ENCODE results near the gene CATSPER3.

The CATSPER3 gene

GRCh38 chr5:134967607-134968006 lies at the start of gene CATSPER3:
Gene CATSPER3 (plus strand): TSS chr5:134967907. CDS start chr5:134967992, 85 bp downstream.
- no peak within 1 kb of the TSS for H3K4me3 ChIP-seq (ENCODE audit: low read depth, low read length)

DNA sequence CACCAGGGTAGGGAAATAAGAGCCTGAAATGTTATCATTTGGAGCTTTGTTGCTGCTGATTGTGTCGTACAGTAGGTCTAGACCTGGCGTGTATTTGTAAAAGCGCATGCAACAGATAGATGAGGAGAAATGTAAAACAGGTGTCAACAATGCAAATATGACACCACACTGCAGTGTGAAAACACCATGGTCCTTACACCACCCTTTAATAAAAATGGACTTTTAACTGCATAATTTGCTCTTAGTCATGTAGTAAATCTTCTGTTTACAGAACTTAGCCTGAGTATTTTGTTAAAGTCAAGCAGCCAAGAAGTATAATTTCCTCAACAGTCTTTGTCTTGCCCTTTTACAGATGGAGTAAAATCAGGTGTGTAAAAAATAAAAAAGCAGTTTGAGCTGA lies 48.8 kb upstream of the CATSPER3 start:
- Histone ChIP-seq H3K4me3 (ENCODE audit: low read depth, low read length) (no peak overlapping the region), H3K9ac (ENCODE audit: low read depth, low read length) (no peak overlapping the region), H3K27me3 (ENCODE audit: control insufficient read depth, insufficient read depth, low read length) (no peaks in the 10 kb centered on the region), H3K9me3 (ENCODE audit: control insufficient read depth, insufficient read depth, low read length) (no peaks in the 10 kb centered on the region), H3K4me1 (ENCODE audit: control insufficient read depth, insufficient read depth, low read length) (no peaks in the 10 kb centered on the region), H3K36me3 (ENCODE audit: control insufficient read depth, insufficient read depth, low read length) (peaks cover 3% of the 10 kb centered on the region)

More at GRCh38 chr5:134967607-134968006, at the start of gene CATSPER3:
- Histone ChIP-seq H3K9ac (ENCODE audit: low read depth, low read length) (no peak within 1 kb of the TSS), H3K27me3 (ENCODE audit: control insufficient read depth, insufficient read depth, low read length) (no peaks in the 10 kb centered on the region), H3K9me3 (ENCODE audit: control insufficient read depth, insufficient read depth, low read length) (no peaks in the 10 kb centered on the region), H3K36me3 (ENCODE audit: control insufficient read depth, insufficient read depth, low read length) (no peaks in the 10 kb centered on the region), H3K4me1 (ENCODE audit: control insufficient read depth, insufficient read depth, low read length) (no peaks in the 10 kb centered on the region)

DNA sequence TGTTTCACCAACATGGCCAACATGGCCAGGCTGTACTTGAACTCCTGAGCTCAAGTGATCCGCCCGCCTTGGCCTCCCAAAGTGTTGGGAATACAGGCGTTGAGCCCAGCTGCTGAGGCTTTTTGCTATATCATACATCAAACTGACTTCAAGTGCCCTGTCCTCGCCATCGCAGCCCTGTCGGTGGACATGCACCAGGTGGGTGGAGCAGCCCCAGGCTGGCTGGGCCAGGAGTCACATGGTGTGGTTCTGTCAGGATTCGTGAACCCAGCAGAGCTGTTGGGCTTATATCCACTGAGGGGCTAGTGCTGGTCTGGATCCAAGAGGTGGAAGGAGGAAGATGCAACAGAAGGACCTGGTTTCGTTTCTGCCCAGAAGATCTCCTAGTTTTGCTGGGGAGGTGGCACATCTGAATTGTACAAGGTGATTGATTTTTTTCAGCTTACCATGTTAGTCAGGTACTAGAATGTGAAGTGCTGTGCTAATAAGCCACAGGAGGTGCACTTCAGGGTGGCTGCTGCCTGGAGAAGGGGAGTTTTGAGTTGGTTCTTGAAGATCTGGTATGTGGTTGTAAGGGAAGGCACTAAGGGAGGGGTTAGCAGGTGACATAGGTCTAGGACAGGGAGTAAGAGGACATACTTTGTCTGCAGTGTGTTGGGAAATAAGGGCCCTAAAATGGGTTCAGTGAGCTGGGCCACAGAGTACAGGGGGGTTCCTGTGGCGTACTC lies 46.7 kb upstream of the CATSPER3 start:
- no peak overlapping the region for H3K4me3 ChIP-seq (ENCODE audit: low read depth, low read length)
- no peaks in the 10 kb centered on the region for H3K9me3 ChIP-seq (ENCODE audit: control insufficient read depth, insufficient read depth, low read length)
- peaks cover 3% of the 10 kb centered on the region for H3K36me3 ChIP-seq (ENCODE audit: control insufficient read depth, insufficient read depth, low read length)
- H3K9ac ChIP-seq (ENCODE audit: low read depth, low read length), result no peak overlapping the region
- H3K27me3 ChIP-seq (ENCODE audit: control insufficient read depth, insufficient read depth, low read length), result no peaks in the 10 kb centered on the region
- H3K4me1 ChIP-seq (ENCODE audit: control insufficient read depth, insufficient read depth, low read length), result no peaks in the 10 kb centered on the region

- H3K9ac ChIP-seq (ENCODE audit: low read depth, low read length), result no peak overlapping the region
- no peaks in the 10 kb centered on the region for H3K9me3 ChIP-seq (ENCODE audit: control insufficient read depth, insufficient read depth, low read length)
- H3K36me3 ChIP-seq (ENCODE audit: control insufficient read depth, insufficient read depth, low read length), result no peaks in the 10 kb centered on the region
- H3K4me1 ChIP-seq (ENCODE audit: control insufficient read depth, insufficient read depth, low read length), result no peaks in the 10 kb centered on the region
- H3K27me3 ChIP-seq (ENCODE audit: control insufficient read depth, insufficient read depth, low read length), result no peaks in the 10 kb centered on the region
- H3K4me3 ChIP-seq (ENCODE audit: low read depth, low read length), result no peak overlapping the region
Measured at GRCh38 chr5:134932508-134932907, 35.2 kb upstream of the CATSPER3 start.

DNA sequence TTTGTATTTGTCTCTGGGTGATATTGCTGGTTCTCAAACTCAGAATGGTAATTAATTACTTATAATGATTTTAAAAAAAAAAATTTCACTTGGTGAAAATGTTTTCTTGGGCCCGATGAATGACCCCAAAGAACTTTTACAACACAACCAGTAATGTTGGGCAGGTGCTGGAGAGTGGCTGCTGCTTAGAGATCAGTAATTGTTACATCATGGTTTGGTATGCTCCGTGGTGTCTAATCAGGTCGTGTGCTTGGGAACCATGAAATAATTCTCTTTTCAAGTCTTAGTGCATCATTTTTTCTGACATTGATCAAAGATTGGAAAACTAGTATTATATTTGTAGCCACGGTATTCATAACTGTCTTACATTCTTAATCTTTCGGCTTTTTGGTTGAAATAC lies 33.5 kb upstream of the CATSPER3 start:
- Histone ChIP-seq H3K4me3 (ENCODE audit: low read depth, low read length) (no peak overlapping the region), H3K27me3 (ENCODE audit: control insufficient read depth, insufficient read depth, low read length) (no peaks in the 10 kb centered on the region), H3K9me3 (ENCODE audit: control insufficient read depth, insufficient read depth, low read length) (no peaks in the 10 kb centered on the region), H3K36me3 (ENCODE audit: control insufficient read depth, insufficient read depth, low read length) (no peaks in the 10 kb centered on the region), H3K9ac (ENCODE audit: low read depth, low read length) (no peak overlapping the region), H3K4me1 (ENCODE audit: control insufficient read depth, insufficient read depth, low read length) (peaks cover 6% of the 10 kb centered on the region)

DNA sequence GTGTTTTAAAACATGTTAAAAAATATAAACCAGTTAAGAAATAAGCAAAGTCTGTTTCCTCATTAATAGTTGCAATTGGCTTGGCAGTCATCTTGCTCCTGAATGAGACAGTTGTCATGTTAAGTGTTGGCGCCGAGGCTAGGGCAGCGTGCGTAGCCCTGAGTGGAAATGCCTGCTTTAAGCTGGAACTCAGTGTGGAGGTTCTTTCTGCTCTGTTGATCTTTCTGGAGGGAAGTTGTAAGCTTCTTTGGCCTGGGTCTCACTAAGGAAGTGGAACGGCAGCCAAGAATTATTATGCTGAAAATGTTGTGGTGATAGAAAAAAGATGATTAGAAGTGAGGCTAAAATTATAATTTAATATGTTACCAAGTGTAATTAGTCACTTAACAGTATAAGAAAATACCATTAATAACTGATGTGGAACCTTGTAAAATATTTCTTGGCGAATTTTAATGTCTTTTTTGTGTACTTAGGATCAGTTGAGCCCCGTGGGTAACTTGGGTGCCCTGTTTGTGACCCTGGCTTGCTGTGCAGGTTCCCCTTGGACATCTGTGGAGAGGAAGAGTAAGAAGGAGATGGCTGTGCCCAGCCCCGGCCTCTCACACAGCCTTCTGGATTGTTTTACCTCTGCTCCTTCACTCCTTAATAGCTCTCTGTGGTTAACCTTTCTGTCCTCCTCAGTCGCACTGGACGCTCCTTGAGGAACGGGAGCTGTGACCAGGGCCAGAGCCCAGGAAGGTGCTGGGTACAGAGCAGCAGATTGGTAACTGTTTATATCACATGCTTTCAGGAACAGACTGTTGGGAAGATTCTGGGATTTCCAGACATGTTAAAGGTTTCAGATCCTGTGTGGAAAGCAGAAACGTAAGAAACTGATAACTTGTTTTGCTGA lies 31.8 kb upstream of the CATSPER3 start:
- Histone ChIP-seq H3K36me3 (ENCODE audit: control insufficient read depth, insufficient read depth, low read length) (no peaks in the 10 kb centered on the region), H3K27me3 (ENCODE audit: control insufficient read depth, insufficient read depth, low read length) (no peaks in the 10 kb centered on the region), H3K4me3 (ENCODE audit: low read depth, low read length) (no peak overlapping the region), H3K9me3 (ENCODE audit: control insufficient read depth, insufficient read depth, low read length) (no peaks in the 10 kb centered on the region), H3K9ac (ENCODE audit: low read depth, low read length) (no peak overlapping the region), H3K4me1 (ENCODE audit: control insufficient read depth, insufficient read depth, low read length) (peaks cover 6% of the 10 kb centered on the region)

DNA sequence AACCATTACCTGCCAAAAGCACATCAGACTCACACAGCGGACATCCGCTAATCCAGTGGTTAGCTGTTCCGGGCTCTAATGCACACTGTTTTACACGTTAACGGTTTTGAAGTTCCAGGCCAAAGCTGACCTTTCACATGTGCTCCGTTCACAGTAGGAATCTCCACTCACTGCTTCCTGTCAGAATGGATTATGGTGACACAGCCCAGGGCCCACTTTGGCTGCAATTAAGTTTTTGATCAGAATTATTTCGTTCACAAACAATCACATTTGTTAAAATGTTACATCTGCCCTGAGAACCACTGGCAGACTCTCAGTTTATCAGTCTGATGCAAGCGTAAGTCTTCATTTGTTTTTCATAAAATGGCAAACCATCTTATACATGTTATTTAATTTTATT lies 30.2 kb upstream of the CATSPER3 start:
- no peak overlapping the region for H3K9ac ChIP-seq (ENCODE audit: low read depth, low read length)
- H3K9me3 ChIP-seq (ENCODE audit: control insufficient read depth, insufficient read depth, low read length), result no peaks in the 10 kb centered on the region
- H3K4me3 ChIP-seq (ENCODE audit: low read depth, low read length), result no peak overlapping the region
- peaks cover 6% of the 10 kb centered on the region for H3K4me1 ChIP-seq (ENCODE audit: control insufficient read depth, insufficient read depth, low read length)
- H3K36me3 ChIP-seq (ENCODE audit: control insufficient read depth, insufficient read depth, low read length), result no peaks in the 10 kb centered on the region
- no peaks in the 10 kb centered on the region for H3K27me3 ChIP-seq (ENCODE audit: control insufficient read depth, insufficient read depth, low read length)

DNA sequence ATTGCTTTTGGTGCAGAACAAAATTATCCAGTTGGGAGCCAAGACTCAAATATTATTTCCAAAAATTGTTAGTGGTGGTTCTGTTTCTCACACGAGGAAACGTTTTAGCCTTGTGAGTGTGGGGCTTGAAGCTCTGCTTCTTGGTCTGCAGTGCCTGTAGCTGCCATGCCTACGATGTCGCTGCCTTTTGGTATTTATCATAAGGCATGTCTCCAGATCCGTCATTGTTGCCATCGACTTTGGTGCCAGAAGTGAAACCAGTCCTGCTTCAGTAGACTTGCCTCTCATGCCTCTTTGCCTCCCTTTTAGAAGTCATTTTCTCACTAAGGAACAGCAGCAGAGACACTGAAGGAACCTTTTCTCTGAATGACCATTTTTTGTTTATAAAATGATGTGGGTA lies 29.7 kb upstream of the CATSPER3 start:
- Histone ChIP-seq H3K36me3 (ENCODE audit: control insufficient read depth, insufficient read depth, low read length) (no peaks in the 10 kb centered on the region), H3K9ac (ENCODE audit: low read depth, low read length) (peak overlapping the region; percentile 47), H3K4me3 (ENCODE audit: low read depth, low read length) (no peak overlapping the region), H3K4me1 (ENCODE audit: control insufficient read depth, insufficient read depth, low read length) (peaks cover 6% of the 10 kb centered on the region), H3K27me3 (ENCODE audit: control insufficient read depth, insufficient read depth, low read length) (no peaks in the 10 kb centered on the region), H3K9me3 (ENCODE audit: control insufficient read depth, insufficient read depth, low read length) (no peaks in the 10 kb centered on the region)

- no peak overlapping the region for H3K9ac ChIP-seq (ENCODE audit: low read depth, low read length)
- H3K9me3 ChIP-seq (ENCODE audit: control insufficient read depth, insufficient read depth, low read length), result no peaks in the 10 kb centered on the region
- H3K4me1 ChIP-seq (ENCODE audit: control insufficient read depth, insufficient read depth, low read length), result peaks cover 6% of the 10 kb centered on the region
- no peak overlapping the region for H3K4me3 ChIP-seq (ENCODE audit: low read depth, low read length)
- H3K36me3 ChIP-seq (ENCODE audit: control insufficient read depth, insufficient read depth, low read length), result no peaks in the 10 kb centered on the region
- no peaks in the 10 kb centered on the region for H3K27me3 ChIP-seq (ENCODE audit: control insufficient read depth, insufficient read depth, low read length)
Measured at GRCh38 chr5:134939500-134939899, 28.2 kb upstream of the CATSPER3 start.

DNA sequence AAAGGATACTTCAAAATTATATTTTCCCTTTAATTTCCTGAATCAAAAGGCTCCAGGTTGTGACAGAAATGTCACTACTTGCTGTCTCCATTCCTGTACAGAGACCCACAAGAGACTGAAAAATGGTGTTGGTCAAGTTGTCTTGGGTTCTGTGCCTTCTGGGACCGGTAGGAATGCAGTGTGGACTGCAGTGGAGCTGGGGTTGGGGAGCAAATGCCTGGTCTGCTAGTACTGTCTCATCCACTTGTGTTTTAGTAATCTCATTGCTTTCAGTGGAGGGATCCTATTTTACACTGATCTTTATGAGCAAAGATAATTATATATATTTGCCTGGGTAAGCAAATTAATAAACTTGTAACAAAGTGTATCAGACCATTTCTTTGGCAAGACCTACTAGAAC lies 24.2 kb upstream of the CATSPER3 start:
- H3K9ac ChIP-seq (ENCODE audit: low read depth, low read length), result no peak overlapping the region

GRCh38 chr5:134944630-134945029 lies 23.1 kb upstream of the CATSPER3 start:
- Histone ChIP-seq H3K4me3 (ENCODE audit: low read depth, low read length) (no peak overlapping the region), H3K9me3 (ENCODE audit: control insufficient read depth, insufficient read depth, low read length) (no peaks in the 10 kb centered on the region), H3K27me3 (ENCODE audit: control insufficient read depth, insufficient read depth, low read length) (no peaks in the 10 kb centered on the region), H3K4me1 (ENCODE audit: control insufficient read depth, insufficient read depth, low read length) (no peaks in the 10 kb centered on the region), H3K36me3 (ENCODE audit: control insufficient read depth, insufficient read depth, low read length) (no peaks in the 10 kb centered on the region), H3K9ac (ENCODE audit: low read depth, low read length) (no peak overlapping the region)

More for the DNA sequence above, 24.2 kb upstream of the CATSPER3 start:
- Histone ChIP-seq H3K4me3 (ENCODE audit: low read depth, low read length) (no peak overlapping the region), H3K4me1 (ENCODE audit: control insufficient read depth, insufficient read depth, low read length) (no peaks in the 10 kb centered on the region), H3K9me3 (ENCODE audit: control insufficient read depth, insufficient read depth, low read length) (no peaks in the 10 kb centered on the region), H3K36me3 (ENCODE audit: control insufficient read depth, insufficient read depth, low read length) (no peaks in the 10 kb centered on the region), H3K27me3 (ENCODE audit: control insufficient read depth, insufficient read depth, low read length) (no peaks in the 10 kb centered on the region)

DNA sequence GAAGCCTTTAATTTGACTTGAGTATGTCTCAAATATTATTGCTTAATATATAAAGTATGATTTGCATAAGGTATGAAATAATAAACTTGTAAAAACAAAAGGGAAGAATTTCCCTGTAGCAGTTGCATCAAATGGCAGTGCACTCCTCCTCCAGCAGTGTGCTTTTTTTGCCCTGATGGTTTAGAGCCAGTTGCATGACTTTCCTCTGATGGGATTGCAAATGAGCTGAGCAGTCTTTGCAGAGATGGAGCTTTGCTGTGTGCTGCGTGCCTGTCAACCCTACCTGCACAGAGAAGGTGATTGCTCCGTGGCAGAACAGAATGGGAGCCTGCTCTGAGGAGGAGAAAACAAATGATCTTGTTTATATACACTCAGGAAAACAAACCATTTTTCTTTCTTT lies 22.7 kb upstream of the CATSPER3 start:
- Histone ChIP-seq H3K4me1 (ENCODE audit: control insufficient read depth, insufficient read depth, low read length) (no peaks in the 10 kb centered on the region), H3K9ac (ENCODE audit: low read depth, low read length) (no peak overlapping the region), H3K36me3 (ENCODE audit: control insufficient read depth, insufficient read depth, low read length) (no peaks in the 10 kb centered on the region), H3K27me3 (ENCODE audit: control insufficient read depth, insufficient read depth, low read length) (no peaks in the 10 kb centered on the region), H3K9me3 (ENCODE audit: control insufficient read depth, insufficient read depth, low read length) (no peaks in the 10 kb centered on the region), H3K4me3 (ENCODE audit: low read depth, low read length) (no peak overlapping the region)
